GM12864 (cell line): ENCODE data around the gene OAF.

Experiments
- DNase-seq: peaks from one replicate; pipeline ENCODE4 v3.0.0-alpha.2; 2011; ENCODE audit warnings: low read depth
- H3K4me3 ChIP-seq: 2 replicates; pipeline ENCODE4 v1.5.1; 2011; ENCODE audit warnings: mild to moderate bottlenecking, low read depth, low read length, control low read depth
- CTCF ChIP-seq: IDR thresholded peaks from 2 replicates; pipeline ENCODE4 v1.5.1; 2011; ENCODE audit warnings: low read depth, mild to moderate bottlenecking, moderate library complexity, low read length, control low read depth, inconsistent platforms; ENCODE audit errors: missing control alignments

Gene OAF

GRCh38 chr11:120184946-120185705 is 25.7 kb upstream of the OAF start:
- no peak overlapping the region for H3K4me3 ChIP-seq
- no peak for TF ChIP-seq CTCF
- DNase-seq: no peak

GRCh38 chr11:120185706-120186455 is 25.0 kb upstream of the OAF start:
- no peak for TF ChIP-seq CTCF
- DNase-seq: no peak
- H3K4me3 ChIP-seq: no peak overlapping the region

GRCh38 chr11:120186456-120186773 is 24.4 kb upstream of the OAF start:
- no peak overlapping the region for H3K4me3 ChIP-seq
- TF ChIP-seq CTCF: no peak
- DNase-seq: no peak

GRCh38 chr11:120186774-120187591 is 23.8 kb upstream of the OAF start:
- no peak overlapping the region for H3K4me3 ChIP-seq
- TF ChIP-seq CTCF: no peak
- no peak for DNase-seq

GRCh38 chr11:120188371-120188770 is 22.5 kb upstream of the OAF start:
- no peak for DNase-seq
- TF ChIP-seq CTCF: no peak
- no peak overlapping the region for H3K4me3 ChIP-seq

- TF ChIP-seq CTCF: no peak
- DNase-seq: no peak
- no peak overlapping the region for H3K4me3 ChIP-seq
Observed at GRCh38 chr11:120188811-120189455, 21.9 kb upstream of the OAF start.
